Esophagus squamous epithelium (tissue), 4 donors: ENCODE results near the gene NLGN1.

Experiments used
- CTCF ChIP-seq, 6 experiments: fragments of 450-650 bp in 4 of 6; fragments of 200-600 bp in 2 of 6; sonication (generic) in 2 of 6; IDR thresholded peaks; one replicate each; pipeline ENCODE4 v1.5.1; 2016 to 2019; ENCODE audit warnings: antibody characterized with exemption in 6 of 6, mild to moderate bottlenecking in 4 of 6, moderate library complexity in 4 of 6
- POLR2A ChIP-seq, 4 donors: fragments of 450-650 bp; IDR thresholded peaks; one replicate each; pipeline ENCODE4 v1.6.1; 2017; ENCODE audit warnings: antibody characterized with exemption in 4 of 4, mild to moderate bottlenecking in 4 of 4, moderate library complexity in 3 of 4

- TF ChIP-seq CTCF (IDR thresholded peaks at IDR 0.05) (no peak), POLR2A (IDR thresholded peaks at IDR 0.05) (no peak)
Measured at GRCh38 chr3:174020156-174020555, 622.6 kb downstream of the NLGN1 start.
